Neuronal stem cell (in vitro differentiated cells): ENCODE data around the gene SLC9A9.

ENCODE experiments used
- DNase-seq: peaks from one replicate; pipeline ENCODE4 v3.0.0-alpha.2; 2013; ENCODE audit warnings: low spot score
- H2AFZ ChIP-seq: one replicate; pipeline ENCODE4 v1.6.1; 2013; ENCODE audit warnings: mild to moderate bottlenecking, low read length, inconsistent platforms
- H2AK5ac ChIP-seq: 2 replicates; pipeline ENCODE4 v1.6.1; 2013; ENCODE audit warnings: low read depth, mild to moderate bottlenecking, inconsistent platforms, low read length, moderate library complexity, mixed read lengths
- H2BK120ac ChIP-seq: 2 replicates; pipeline ENCODE4 v1.6.1; 2013; ENCODE audit warnings: low read depth, mild to moderate bottlenecking, inconsistent platforms, low read length, moderate library complexity, mixed read lengths
- H2BK12ac ChIP-seq: one replicate; pipeline ENCODE4 v1.6.1; 2013; ENCODE audit warnings: low read length, inconsistent platforms
- H2BK15ac ChIP-seq: 2 replicates; pipeline ENCODE4 v1.6.1; 2013; ENCODE audit warnings: mild to moderate bottlenecking, low read length, inconsistent platforms, mixed read lengths
- H2BK5ac ChIP-seq: one replicate; pipeline ENCODE4 v1.6.1; 2013; ENCODE audit warnings: inconsistent platforms, mild to moderate bottlenecking, low read length, moderate library complexity
- H3K14ac ChIP-seq: one replicate; pipeline ENCODE4 v1.6.1; 2013; ENCODE audit warnings: low read length, inconsistent platforms
- H3K18ac ChIP-seq: 2 replicates; pipeline ENCODE4 v1.6.1; 2013; ENCODE audit warnings: low read length, inconsistent platforms
- H3K23ac ChIP-seq: 2 replicates; pipeline ENCODE4 v1.6.1; 2013; ENCODE audit warnings: low read depth, mild to moderate bottlenecking, mixed read lengths, low read length, inconsistent platforms; ENCODE audit not compliant: poor library complexity
- H3K27ac ChIP-seq: replicated peaks from 3 replicates; pipeline ENCODE4 v1.5.1; 2013; ENCODE audit warnings: low read length, inconsistent platforms
- H3K27me3 ChIP-seq, 3 experiments: 2 replicates each; pipeline ENCODE4 v1.6.1; 2013; ENCODE audit warnings: low read length in 3 of 3, mild to moderate bottlenecking in 2 of 3, inconsistent platforms in 1 of 3, low read depth in 1 of 3, mixed read lengths in 1 of 3, moderate library complexity in 1 of 3; ENCODE audit not compliant: control insufficient read depth in 3 of 3, insufficient read depth in 3 of 3
- H3K36me3 ChIP-seq, 2 donors: replicated peaks in 1 of 2; 2 replicates each; pipeline ENCODE4 v1.6.1; 2013; ENCODE audit warnings: low read length in 2 of 2; ENCODE audit not compliant: control insufficient read depth in 2 of 2, insufficient read depth in 2 of 2
- H3K4ac ChIP-seq: 2 replicates; pipeline ENCODE4 v1.6.1; 2013; ENCODE audit warnings: inconsistent platforms, mild to moderate bottlenecking, low read length, moderate library complexity
- H3K4me1 ChIP-seq, 2 donors: 1 replicate in 1 of 2; 2 replicates in 1 of 2; pipeline ENCODE4 v1.6.1; 2013; ENCODE audit warnings: low read length in 2 of 2, low read depth in 1 of 2; ENCODE audit not compliant: control insufficient read depth in 2 of 2, insufficient read depth in 1 of 2
- H3K4me2 ChIP-seq: one replicate; pipeline ENCODE4 v1.6.1; 2013; ENCODE audit warnings: mild to moderate bottlenecking, low read length, inconsistent platforms; ENCODE audit not compliant: insufficient read depth, poor library complexity, severe bottlenecking
- H3K4me3 ChIP-seq, 2 donors: 2 replicates each; pipeline ENCODE4 v1.5.1; 2013; ENCODE audit warnings: low read length in 2 of 2, mild to moderate bottlenecking in 2 of 2, inconsistent platforms in 1 of 2, moderate library complexity in 1 of 2
- H3K79me1 ChIP-seq: one replicate; pipeline ENCODE4 v1.6.1; 2013; ENCODE audit warnings: low read depth, mild to moderate bottlenecking, inconsistent platforms, low read length, moderate library complexity
- H3K9ac ChIP-seq: one replicate; pipeline ENCODE4 v1.6.1; 2013; ENCODE audit warnings: mild to moderate bottlenecking, low read depth, low read length, inconsistent platforms; ENCODE audit not compliant: poor library complexity
- H3K9me3 ChIP-seq, 2 donors: replicated peaks in 1 of 2; 2 replicates each; pipeline versions ENCODE3 to v1.6.1; 2013; ENCODE audit warnings: low read length in 2 of 2, mild to moderate bottlenecking in 2 of 2, inconsistent platforms in 1 of 2, low read depth in 1 of 2, mixed read lengths in 1 of 2, moderate library complexity in 1 of 2; ENCODE audit not compliant: control insufficient read depth in 2 of 2, insufficient read depth in 1 of 2
- H4K8ac ChIP-seq: one replicate; pipeline ENCODE4 v1.6.1; 2013; ENCODE audit warnings: low read depth, mild to moderate bottlenecking, inconsistent platforms, low read length, moderate library complexity
- H4K91ac ChIP-seq: one replicate; pipeline ENCODE4 v1.6.1; 2013; ENCODE audit warnings: low read length, low read depth, mild to moderate bottlenecking, inconsistent platforms; ENCODE audit not compliant: poor library complexity
- WGBS, 2 donors: extraction: QIAGEN DNeasy Blood & Tissue Kit; methylation state at CpG; one replicate each; pipeline ENCODE4 v1.1.7; 2013; ENCODE audit warnings: missing lambda C conversion rate in 2 of 2, mixed read lengths in 1 of 2; ENCODE audit not compliant: insufficient read length in 2 of 2, insufficient replicate concordance in 1 of 2; ENCODE audit errors: extremely low coverage in 2 of 2; 5-methylcytosine and 5-hydroxymethylcytosine counted together

SLC9A9 gene

GRCh38 chr3:143396790-143397189, 451.5 kb downstream of the SLC9A9 start:
- Histone ChIP-seq H2BK12ac (no peak overlapping the region), H3K9ac (no peak overlapping the region), H3K79me1 (no peaks in the 10 kb centered on the region), H3K27me3 (no peaks in the 10 kb centered on the region), H2BK120ac (no peak overlapping the region), H3K23ac (no peak overlapping the region), H3K18ac (no peak overlapping the region), H2AK5ac (no peak overlapping the region), H3K14ac (no peak overlapping the region), H3K4ac (no peak overlapping the region), H2AFZ (no peak overlapping the region), H3K4me2 (no peak overlapping the region), H3K36me3 (no peaks in the 10 kb centered on the region), H3K4me3 (no peak overlapping the region), H3K4me1 (no peaks in the 10 kb centered on the region), H3K27ac (no peak overlapping the region), H3K9me3 (no peaks in the 10 kb centered on the region), H2BK15ac (no peak overlapping the region), H4K91ac (no peak overlapping the region), H2BK5ac (no peak overlapping the region), H4K8ac (no peak overlapping the region)
- no CpG with 5 or more reads among the region's 1 CpG for WGBS, 2 donors
- no peak for DNase-seq

- Histone ChIP-seq H3K4ac (no peak overlapping the region), H3K27ac (no peak overlapping the region), H3K36me3 (no peaks in the 10 kb centered on the region), H3K23ac (no peak overlapping the region), H4K8ac (no peak overlapping the region), H3K27me3 (no peaks in the 10 kb centered on the region), H3K79me1 (no peaks in the 10 kb centered on the region), H3K4me2 (no peak overlapping the region), H2AFZ (no peak overlapping the region), H2BK15ac (no peak overlapping the region), H2AK5ac (no peak overlapping the region), H3K18ac (no peak overlapping the region), H4K91ac (no peak overlapping the region), H3K14ac (no peak overlapping the region), H2BK12ac (no peak overlapping the region), H2BK5ac (no peak overlapping the region), H3K4me1 (no peaks in the 10 kb centered on the region), H3K9me3 (peaks cover 0 to 12% of the 10 kb centered on the region in 2 donors), H3K4me3 (no peak overlapping the region), H3K9ac (no peak overlapping the region), H2BK120ac (no peak overlapping the region)
- no CpG with 5 or more reads among the region's 2 CpGs for WGBS, 2 donors
- DNase-seq: no peak
Measured at GRCh38 chr3:143389388-143389787, 458.9 kb downstream of the SLC9A9 start.

- H3K4ac ChIP-seq: no peak overlapping the region
- H2AK5ac ChIP-seq: no peak overlapping the region
- H2AFZ ChIP-seq: no peak overlapping the region
- no peak overlapping the region for H3K9ac ChIP-seq
- H3K18ac ChIP-seq: no peak overlapping the region
- no peak overlapping the region for H2BK120ac ChIP-seq
- peaks cover 0 to 12% of the 10 kb centered on the region in 2 donors for H3K9me3 ChIP-seq
- DNase-seq: no peak
- no peak overlapping the region for H3K4me3 ChIP-seq
- no peaks in the 10 kb centered on the region for H3K4me1 ChIP-seq
- H2BK15ac ChIP-seq: no peak overlapping the region
- WGBS, 2 donors: no CpG with 5 or more reads among the region's 2 CpGs
- H3K27ac ChIP-seq: no peak overlapping the region
- H3K36me3 ChIP-seq: no peaks in the 10 kb centered on the region
- no peak overlapping the region for H3K4me2 ChIP-seq
- no peaks in the 10 kb centered on the region for H3K27me3 ChIP-seq
- H2BK5ac ChIP-seq: no peak overlapping the region
- no peak overlapping the region for H3K14ac ChIP-seq
- no peak overlapping the region for H3K23ac ChIP-seq
- H4K91ac ChIP-seq: no peak overlapping the region
- H2BK12ac ChIP-seq: no peak overlapping the region
- H3K79me1 ChIP-seq: no peaks in the 10 kb centered on the region
- no peak overlapping the region for H4K8ac ChIP-seq
Measured at GRCh38 chr3:143387425-143387824, 460.8 kb downstream of the SLC9A9 start.

GRCh38 chr3:143384076-143384475, 464.2 kb downstream of the SLC9A9 start:
- Histone ChIP-seq H3K23ac (no peak overlapping the region), H3K27ac (no peak overlapping the region), H3K79me1 (no peaks in the 10 kb centered on the region), H2BK12ac (no peak overlapping the region), H2BK120ac (no peak overlapping the region), H4K91ac (no peak overlapping the region), H3K4me2 (no peak overlapping the region), H3K27me3 (no peaks in the 10 kb centered on the region), H3K18ac (peak overlapping the region; percentile 13), H2BK5ac (no peak overlapping the region), H3K4me3 (no peak overlapping the region), H3K4me1 (peaks cover 0 to 3% of the 10 kb centered on the region in 2 donors), H4K8ac (no peak overlapping the region), H3K9me3 (peaks cover 0 to 10% of the 10 kb centered on the region in 2 donors), H3K4ac (no peak overlapping the region), H3K36me3 (no peaks in the 10 kb centered on the region), H2AK5ac (no peak overlapping the region), H2BK15ac (no peak overlapping the region), H2AFZ (no peak overlapping the region), H3K14ac (no peak overlapping the region), H3K9ac (no peak overlapping the region)
- DNase-seq: no peak
- no CpG with 5 or more reads among the region's 2 CpGs for WGBS, 2 donors
